A549 (cell line): ENCODE results near the gene FAM20C. TPM values are rescaled to one million over a fixed set of nuclear protein-coding genes. Genes with fewer than 3 reads are reported as not detected.

Experiments
- ATAC-seq, 2 experiments: fragments of 200-7000 bp in 1 of 2; fragments of >200 bp in 1 of 2; cut with Nextera tagmentation in 1 of 2; cut with Tn5 transposase in 1 of 2; 3 replicates each; pipeline versions ENCODE4 v1.8.0 to v1.9.1; 2018 to 2020; ENCODE audit warnings: mild to moderate bottlenecking in 1 of 2, moderate library complexity in 1 of 2
- CTCF ChIA-PET: fragments of 300-600 bp; sonication (Branson Sonifier 250); formaldehyde crosslinking; extraction: SDS; loops from one replicate; lab custom pipeline; 2021; ENCODE audit warnings: antibody characterized with exemption, inconsistent platforms; lab: Yijun Ruan, JAX
- POLR2A ChIA-PET: fragments of 350-600 bp; formaldehyde crosslinking; extraction: SDS; loops from one replicate; lab custom pipeline; 2021; ENCODE audit warnings: antibody characterized with exemption, inconsistent platforms; lab: Yijun Ruan, JAX
- DNase-seq, 2 experiments: peaks; one replicate each; pipeline versions ENCODE4 v3.0.0 to v3.0.0-alpha.2; 2011 to 2016; ENCODE audit warnings: low read depth in 1 of 2, low spot score in 1 of 2
- FAIRE-seq: peaks from 2 replicates; lab custom pipeline; 2011; peaks lifted over from hg19 to GRCh38; lab: Jason Lieb, UNC
- H3K27ac ChIP-seq, 2 experiments: fragments of >200 bp; sonication (Bioruptor Twin); formaldehyde crosslinking; 3 replicates each; pipeline ENCODE4 v1.5.1; 2016 to 2017
- H3K4me1 ChIP-seq: fragments of >200 bp; sonication (Bioruptor Twin); formaldehyde crosslinking; 3 replicates; pipeline ENCODE4 v1.6.1; 2016
- H3K4me2 ChIP-seq: fragments of >200 bp; sonication (Bioruptor Twin); formaldehyde crosslinking; 3 replicates; pipeline ENCODE4 v1.6.1; 2016
- H3K4me3 ChIP-seq: fragments of >200 bp; sonication (Bioruptor Twin); formaldehyde crosslinking; 3 replicates; pipeline ENCODE4 v1.5.1; 2016
- H3K9me3 ChIP-seq: fragments of >200 bp; sonication (Bioruptor Twin); formaldehyde crosslinking; 3 replicates; pipeline ENCODE4 v1.6.1; 2016
- CHD4 ChIP-seq: fragments of 200-600 bp; sonication (generic); IDR thresholded peaks from 2 replicates; pipeline ENCODE4 v1.6.1; 2016; ENCODE audit warnings: antibody characterized with exemption, mild to moderate bottlenecking, borderline replicate concordance
- HOXA7 ChIP-seq: fragments of 250-450 bp; sonication (Bioruptor Pico); IDR thresholded peaks from 2 replicates; pipeline ENCODE4 v1.5.0; 2020; ENCODE audit warnings: mild to moderate bottlenecking, moderate library complexity
- HOXB13 ChIP-seq: fragments of 250-450 bp; sonication (Bioruptor Pico); IDR thresholded peaks from 2 replicates; pipeline ENCODE4 v1.5.0; 2020; ENCODE audit warnings: low read depth, mild to moderate bottlenecking, moderate library complexity
- JUNB ChIP-seq: fragments of >200 bp; sonication (Bioruptor Twin); formaldehyde crosslinking; IDR thresholded peaks from 2 replicates; pipeline ENCODE4 v1.6.1; 2016
- KDM1A ChIP-seq: fragments of 200-600 bp; sonication (generic); IDR thresholded peaks from 2 replicates; pipeline ENCODE4 v1.6.1; 2016; ENCODE audit warnings: low read depth, mild to moderate bottlenecking
- NPAS2 ChIP-seq: fragments of 250-450 bp; sonication (Bioruptor Pico); IDR thresholded peaks from 2 replicates; pipeline ENCODE4 v1.8.0; 2022; ENCODE audit warnings: mild to moderate bottlenecking, moderate library complexity, borderline replicate concordance
- POLR2AphosphoS2 ChIP-seq: conservative IDR thresholded peaks from 2 replicates; pipeline ENCODE4 v1.6.1; 2012; ENCODE audit warnings: low read length, improper control_type of control experiment, inconsistent platforms
- RAD21 ChIP-seq, 2 experiments: fragments of >200 bp in 1 of 2; sonication (Bioruptor Twin) in 1 of 2; formaldehyde crosslinking in 1 of 2; IDR thresholded peaks in 1 of 2; conservative IDR thresholded peaks in 1 of 2; 2 replicates in 1 of 2; 3 replicates in 1 of 2; pipeline ENCODE4 v1.6.1; 2012 to 2018; ENCODE audit warnings: inconsistent platforms in 1 of 2
- TP53 ChIP-seq: fragments of 250-450 bp; sonication (Bioruptor Pico); IDR thresholded peaks from 2 replicates; pipeline ENCODE4 v1.5.0; 2021; ENCODE audit warnings: mild to moderate bottlenecking, moderate library complexity
- WGBS: methylation state at CpG from one replicate; pipeline ENCODE4 v1.1.6; 2017; ENCODE audit errors: missing lambda C conversion rate; 5-methylcytosine and 5-hydroxymethylcytosine counted together
- polyA plus RNA-seq, 4 experiments: library from polyadenylated mRNA; depleted of rRNA in 3 of 4; stranded (reverse); fragments of >200 nt; fragmentation: RNase III in 1 of 4; extraction: RNeasy Plus Mini Kit Qiagen cat#74134 plus additional on column Dnase treatment in 1 of 4; gene quantifications; 2 replicates in 3 of 4; 3 replicates in 1 of 4; pipeline ENCODE4 v1.2.3, GENCODE V29; 2011 to 2017
- TF ChIP-seq, protein P1 (sequence below): IDR thresholded peaks from 2 replicates; pipeline ENCODE4 v1.6.1; 2012; ENCODE audit warnings: low read depth, borderline replicate concordance
- TF ChIP-seq, protein P2 (sequence below): fragments of 200-600 bp; sonication (generic); IDR thresholded peaks from 2 replicates; pipeline ENCODE4 v1.6.1; 2016; ENCODE audit warnings: antibody characterized with exemption, mild to moderate bottlenecking, moderate library complexity
- TF ChIP-seq, protein P3 (sequence below): IDR thresholded peaks from 2 replicates; pipeline ENCODE4 v1.6.1; 2012
- TF ChIP-seq, protein P4 (sequence below): fragments of 250-450 bp; sonication (Bioruptor Pico); IDR thresholded peaks from 2 replicates; pipeline ENCODE4 v1.5.0; 2020; ENCODE audit warnings: low read depth, mild to moderate bottlenecking, moderate library complexity

FAM20C gene
- polyA plus RNA-seq, 2 of the 4 experiments (the other 2 are of a cell fraction), result 5.6 to 20.3 TPM

DNA sequence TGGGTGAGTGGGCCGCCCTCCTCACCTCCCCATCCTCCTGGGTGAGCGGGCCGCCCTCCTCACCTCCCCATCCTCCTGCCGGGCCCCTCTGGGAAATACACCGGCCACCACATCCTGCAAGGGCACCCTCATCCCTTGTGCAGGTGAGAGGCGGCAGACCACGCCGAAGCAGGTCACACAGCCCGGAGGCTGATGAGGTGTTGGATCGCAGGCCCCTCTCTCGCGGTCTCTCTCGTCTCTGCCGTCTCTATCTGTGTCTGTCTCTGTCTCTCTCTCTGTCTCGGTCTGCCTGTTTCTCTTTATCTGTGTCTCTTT, 66.8 kb downstream of the FAM20C start:
- peaks cover 69% of the 10 kb centered on the region for H3K9me3 ChIP-seq
- ChIA-PET POLR2A (no interaction called here), CTCF (interaction anchor here (1.2 to 1.3 kb wide), 2 partner anchors 8 to 24 kb away, joined by 5 read pairs; no protein-coding TSS in a partner anchor)
- no peaks in the 10 kb centered on the region for H3K4me1 ChIP-seq
- no peak for FAIRE-seq
- no peak for ATAC-seq
- H3K4me2 ChIP-seq, result no peak overlapping the region
- no peak for TF ChIP-seq RAD21 (conservative IDR thresholded peaks at IDR 0.05 in 1 of 2, IDR thresholded peaks at IDR 0.05 in 1 of 2)
- WGBS, result 95% methylated on average over 15 of the region's 15 CpGs
- DNase-seq, result no peak
- H3K27ac ChIP-seq, result no peak overlapping the region
- no peak overlapping the region for H3K4me3 ChIP-seq

DNA sequence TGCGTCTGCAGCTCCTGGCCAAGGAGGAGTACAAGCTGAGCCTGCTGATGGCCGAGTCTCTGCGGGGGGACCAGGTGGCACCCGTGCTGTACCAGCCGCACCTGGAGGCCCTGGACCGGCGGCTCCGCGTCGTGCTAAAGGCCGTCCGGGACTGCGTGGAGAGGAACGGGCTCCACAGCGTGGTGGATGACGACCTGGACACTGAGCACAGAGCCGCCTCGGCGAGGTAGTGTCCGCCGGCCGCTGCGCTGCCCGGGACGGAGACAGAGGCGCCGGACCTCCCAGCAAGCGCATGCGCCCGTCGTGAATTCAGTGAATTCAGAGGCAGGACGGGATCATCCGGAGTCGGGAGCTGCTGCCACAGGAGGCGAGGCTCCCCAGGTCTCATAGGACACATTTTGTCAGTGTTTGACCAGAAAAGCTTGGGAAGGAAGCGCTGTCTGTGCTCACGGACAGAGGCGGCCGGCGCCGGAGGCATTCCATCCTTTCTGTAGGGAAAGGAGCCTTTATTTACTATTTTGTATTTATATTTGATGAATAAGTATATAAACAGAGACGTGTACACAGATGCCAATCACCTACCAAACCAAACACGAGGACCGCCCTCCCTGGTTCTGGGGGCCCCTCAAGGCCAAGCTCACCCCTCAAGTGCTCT, 67.5 kb downstream of the FAM20C start:
- no peak overlapping the region for H3K4me3 ChIP-seq
- H3K4me1 ChIP-seq, result no peaks in the 10 kb centered on the region
- ATAC-seq (no peak), DNase-seq (no peak), FAIRE-seq (no peak)
- TF ChIP-seq, protein P1, sequence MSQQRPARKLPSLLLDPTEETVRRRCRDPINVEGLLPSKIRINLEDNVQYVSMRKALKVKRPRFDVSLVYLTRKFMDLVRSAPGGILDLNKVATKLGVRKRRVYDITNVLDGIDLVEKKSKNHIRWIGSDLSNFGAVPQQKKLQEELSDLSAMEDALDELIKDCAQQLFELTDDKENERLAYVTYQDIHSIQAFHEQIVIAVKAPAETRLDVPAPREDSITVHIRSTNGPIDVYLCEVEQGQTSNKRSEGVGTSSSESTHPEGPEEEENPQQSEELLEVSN, result no peak
- TF ChIP-seq CHD4 (no peak), HOXA7 (no peak), HOXB13 (no peak), POLR2AphosphoS2 (no peak), JUNB (no peak)
- TF ChIP-seq, protein P2, sequence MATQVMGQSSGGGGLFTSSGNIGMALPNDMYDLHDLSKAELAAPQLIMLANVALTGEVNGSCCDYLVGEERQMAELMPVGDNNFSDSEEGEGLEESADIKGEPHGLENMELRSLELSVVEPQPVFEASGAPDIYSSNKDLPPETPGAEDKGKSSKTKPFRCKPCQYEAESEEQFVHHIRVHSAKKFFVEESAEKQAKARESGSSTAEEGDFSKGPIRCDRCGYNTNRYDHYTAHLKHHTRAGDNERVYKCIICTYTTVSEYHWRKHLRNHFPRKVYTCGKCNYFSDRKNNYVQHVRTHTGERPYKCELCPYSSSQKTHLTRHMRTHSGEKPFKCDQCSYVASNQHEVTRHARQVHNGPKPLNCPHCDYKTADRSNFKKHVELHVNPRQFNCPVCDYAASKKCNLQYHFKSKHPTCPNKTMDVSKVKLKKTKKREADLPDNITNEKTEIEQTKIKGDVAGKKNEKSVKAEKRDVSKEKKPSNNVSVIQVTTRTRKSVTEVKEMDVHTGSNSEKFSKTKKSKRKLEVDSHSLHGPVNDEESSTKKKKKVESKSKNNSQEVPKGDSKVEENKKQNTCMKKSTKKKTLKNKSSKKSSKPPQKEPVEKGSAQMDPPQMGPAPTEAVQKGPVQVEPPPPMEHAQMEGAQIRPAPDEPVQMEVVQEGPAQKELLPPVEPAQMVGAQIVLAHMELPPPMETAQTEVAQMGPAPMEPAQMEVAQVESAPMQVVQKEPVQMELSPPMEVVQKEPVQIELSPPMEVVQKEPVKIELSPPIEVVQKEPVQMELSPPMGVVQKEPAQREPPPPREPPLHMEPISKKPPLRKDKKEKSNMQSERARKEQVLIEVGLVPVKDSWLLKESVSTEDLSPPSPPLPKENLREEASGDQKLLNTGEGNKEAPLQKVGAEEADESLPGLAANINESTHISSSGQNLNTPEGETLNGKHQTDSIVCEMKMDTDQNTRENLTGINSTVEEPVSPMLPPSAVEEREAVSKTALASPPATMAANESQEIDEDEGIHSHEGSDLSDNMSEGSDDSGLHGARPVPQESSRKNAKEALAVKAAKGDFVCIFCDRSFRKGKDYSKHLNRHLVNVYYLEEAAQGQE, result no peak
- TF ChIP-seq, protein P3, sequence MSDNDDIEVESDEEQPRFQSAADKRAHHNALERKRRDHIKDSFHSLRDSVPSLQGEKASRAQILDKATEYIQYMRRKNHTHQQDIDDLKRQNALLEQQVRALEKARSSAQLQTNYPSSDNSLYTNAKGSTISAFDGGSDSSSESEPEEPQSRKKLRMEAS, result no peak
- TF ChIP-seq, protein P4, sequence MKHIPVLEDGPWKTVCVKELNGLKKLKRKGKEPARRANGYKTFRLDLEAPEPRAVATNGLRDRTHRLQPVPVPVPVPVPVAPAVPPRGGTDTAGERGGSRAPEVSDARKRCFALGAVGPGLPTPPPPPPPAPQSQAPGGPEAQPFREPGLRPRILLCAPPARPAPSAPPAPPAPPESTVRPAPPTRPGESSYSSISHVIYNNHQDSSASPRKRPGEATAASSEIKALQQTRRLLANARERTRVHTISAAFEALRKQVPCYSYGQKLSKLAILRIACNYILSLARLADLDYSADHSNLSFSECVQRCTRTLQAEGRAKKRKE (CRISPR knock-in tag), result no peak
- WGBS, result 87% methylated on average over 29 of the region's 44 CpGs
- H3K9me3 ChIP-seq, result peaks cover 68% of the 10 kb centered on the region
- ChIA-PET POLR2A (no interaction called here), CTCF (interaction anchor here (0.9 to 1.2 kb wide), 2 partner anchors 19 to 25 kb away, joined by 3 to 5 read pairs; no protein-coding TSS in a partner anchor)
- no peak overlapping the region for H3K27ac ChIP-seq
- no peak overlapping the region for H3K4me2 ChIP-seq

DNA sequence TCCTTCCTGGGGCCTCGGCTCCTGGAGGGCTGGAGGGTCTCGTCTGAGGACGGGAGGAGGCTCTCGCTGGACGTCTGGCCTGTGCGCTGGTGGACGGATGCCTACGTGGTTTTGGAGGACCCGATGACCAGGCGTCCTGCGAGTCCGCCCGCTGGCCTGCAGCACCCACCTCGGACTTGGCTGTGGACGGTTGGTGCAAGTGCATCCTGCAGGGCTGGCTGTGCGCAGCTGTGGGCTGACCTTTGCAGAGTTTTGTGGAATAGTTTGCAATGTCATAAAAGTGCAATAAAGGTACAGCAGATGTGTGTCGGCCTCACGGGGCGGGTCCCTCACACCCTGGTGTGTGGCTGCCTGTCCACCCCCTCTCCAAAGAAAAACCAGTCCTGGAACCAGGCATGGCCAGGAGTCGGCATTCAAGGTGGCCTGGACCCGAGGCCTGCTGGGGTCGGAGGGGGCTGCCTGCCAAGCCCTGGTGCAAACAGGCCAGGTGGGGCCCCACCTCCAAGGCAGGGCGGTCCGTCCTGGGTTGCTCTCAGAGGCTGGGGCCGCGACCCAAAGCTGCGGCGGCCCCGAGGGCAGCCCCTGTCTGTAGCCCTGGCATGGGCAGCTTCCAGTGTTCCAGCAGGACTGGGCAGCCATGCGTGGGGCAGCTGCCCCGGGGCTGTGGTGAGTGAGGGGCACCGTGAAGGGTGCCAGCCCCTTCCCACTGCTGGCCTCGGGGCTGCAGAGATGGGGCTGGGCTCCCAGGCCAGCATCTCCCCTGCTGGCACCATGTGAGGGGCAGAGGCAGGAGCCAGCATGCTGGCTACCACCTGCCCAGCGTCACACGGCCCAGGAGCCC, 68.3 kb downstream of the FAM20C start:
- Histone ChIP-seq H3K4me3 (no peak overlapping the region), H3K27ac (no peak overlapping the region), H3K4me2 (no peak overlapping the region), H3K9me3 (peaks cover 67% of the 10 kb centered on the region), H3K4me1 (no peaks in the 10 kb centered on the region)
- FAIRE-seq (no peak), ATAC-seq (no peak), DNase-seq (no peak)
- ChIA-PET CTCF (interaction anchor here (0.9 to 1.2 kb wide), 2 partner anchors 20 to 25 kb away, joined by 3 to 5 read pairs; no protein-coding TSS in a partner anchor), POLR2A (no interaction called here)
- WGBS, result 92% methylated on average over 24 of the region's 35 CpGs
- TF ChIP-seq NPAS2 (CRISPR knock-in tag) (no peak), TP53 (CRISPR knock-in tag) (no peak), KDM1A (no peak)
